Hepatic stellate cell (primary cell): ENCODE measurements around the gene AIG1.
"Not testable (repeated sequence)": the region's sequence is repeated elsewhere in the genome, so short reads cannot be mapped to it uniquely, and the experiment has no call there.

ENCODE experiments used
- DNase-seq: peaks from one replicate; pipeline ENCODE4 v3.0.0; 2011; ENCODE audit warnings: low spot score

Gene AIG1

DNA sequence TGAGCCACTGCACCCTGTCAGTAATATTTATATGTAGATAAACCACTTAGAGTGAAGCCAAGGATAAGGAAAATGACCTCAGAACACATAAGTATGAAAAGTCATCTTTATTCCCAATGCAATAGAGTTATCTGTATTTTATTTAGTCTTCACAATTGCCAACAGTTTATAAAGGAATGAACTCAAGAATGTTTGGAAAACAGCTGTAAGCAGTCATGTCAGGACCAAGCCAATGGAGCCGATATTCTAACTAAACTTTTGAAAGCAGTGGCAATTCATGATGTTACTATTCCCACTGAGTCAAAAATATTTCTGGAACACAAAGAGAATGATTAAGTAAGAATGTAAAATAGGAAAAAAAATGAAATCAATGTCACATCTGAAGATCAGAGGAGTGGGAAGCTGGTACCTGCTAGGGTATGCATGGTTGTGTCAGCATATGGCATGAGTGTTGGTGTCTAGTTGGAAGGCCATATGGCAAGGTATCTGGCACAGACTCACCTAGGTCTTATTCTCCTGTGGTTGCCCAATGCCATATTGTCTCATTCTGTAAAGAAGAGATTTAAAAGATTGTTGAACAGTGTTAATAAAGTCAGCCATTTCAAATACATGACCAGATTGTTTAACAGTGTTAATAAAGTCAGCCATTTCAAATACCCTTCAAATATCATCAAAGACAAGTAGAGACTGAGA is 271.6 kb downstream of the AIG1 start:
- no peak for DNase-seq

DNA sequence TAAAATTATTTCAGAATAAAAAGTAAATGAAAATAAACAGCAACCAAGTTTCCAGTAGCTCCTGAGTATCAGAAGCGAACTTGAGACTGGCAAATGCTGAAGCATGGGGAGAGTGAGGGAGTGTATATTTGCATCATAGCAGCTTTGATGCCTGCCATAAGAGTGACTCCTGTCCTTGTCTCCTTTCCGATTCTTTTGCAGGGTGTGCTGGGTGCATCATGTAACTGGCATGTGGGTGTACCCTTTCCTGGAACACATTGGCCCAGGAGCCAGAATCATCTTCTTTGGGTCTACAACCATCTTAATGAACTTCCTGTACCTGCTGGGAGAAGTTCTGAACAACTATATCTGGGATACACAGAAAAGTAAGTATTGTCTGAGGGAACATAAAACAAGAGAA is 272.4 kb downstream of the AIG1 start:
- no peak for DNase-seq

- DNase-seq: no peak
Observed at GRCh38 chr6:143333749-143334520, 273.2 kb downstream of the AIG1 start.

- DNase-seq: no peak
Observed at GRCh38 chr6:143335865-143336264, 275.2 kb downstream of the AIG1 start.

GRCh38 chr6:143336446-143337152 is 275.9 kb downstream of the AIG1 start:
- no peak for DNase-seq

- DNase-seq: no peak
Observed at GRCh38 chr6:143337201-143337949, 276.7 kb downstream of the AIG1 start.

DNA sequence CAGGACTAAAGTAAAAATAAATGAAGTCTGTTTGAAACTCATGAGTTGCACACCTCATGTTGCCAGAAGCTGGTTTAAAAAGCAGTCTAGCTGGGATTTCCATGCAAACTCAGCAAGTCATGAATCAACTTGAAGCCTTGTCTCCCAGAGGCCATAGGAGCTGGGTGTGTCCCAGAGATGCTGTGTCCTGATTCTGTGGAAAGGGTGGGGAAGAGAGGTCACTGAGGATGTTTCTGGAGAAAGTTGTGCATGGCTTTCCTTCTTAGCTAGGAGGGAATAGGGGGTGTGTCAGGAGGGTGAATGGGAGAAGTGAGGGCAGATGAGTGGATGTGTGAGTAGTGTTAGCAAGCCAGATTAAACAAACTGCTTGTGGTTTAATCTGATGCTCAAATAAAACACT is 278.5 kb downstream of the AIG1 start:
- no peak for DNase-seq

DNA sequence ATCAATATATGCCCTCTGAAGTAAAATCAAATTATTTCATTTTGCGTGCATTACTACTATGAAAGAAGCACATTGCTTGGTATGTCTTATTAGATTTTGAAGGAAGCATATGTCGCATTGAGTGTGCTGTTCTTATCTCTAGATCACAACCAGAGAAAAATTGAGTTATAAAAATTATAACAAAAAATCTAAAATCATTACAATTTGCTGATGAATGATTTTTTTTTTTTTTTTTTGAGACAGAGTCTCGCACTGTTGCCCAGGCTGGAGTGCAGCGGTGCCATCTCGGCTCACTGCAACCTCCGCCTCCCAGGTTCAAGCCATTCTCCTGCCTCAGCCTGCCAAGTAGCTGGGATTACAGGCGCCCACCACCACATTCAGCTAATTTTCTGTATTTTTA is 284.8 kb downstream of the AIG1 start:
- DNase-seq: not testable (repeated sequence)

DNA sequence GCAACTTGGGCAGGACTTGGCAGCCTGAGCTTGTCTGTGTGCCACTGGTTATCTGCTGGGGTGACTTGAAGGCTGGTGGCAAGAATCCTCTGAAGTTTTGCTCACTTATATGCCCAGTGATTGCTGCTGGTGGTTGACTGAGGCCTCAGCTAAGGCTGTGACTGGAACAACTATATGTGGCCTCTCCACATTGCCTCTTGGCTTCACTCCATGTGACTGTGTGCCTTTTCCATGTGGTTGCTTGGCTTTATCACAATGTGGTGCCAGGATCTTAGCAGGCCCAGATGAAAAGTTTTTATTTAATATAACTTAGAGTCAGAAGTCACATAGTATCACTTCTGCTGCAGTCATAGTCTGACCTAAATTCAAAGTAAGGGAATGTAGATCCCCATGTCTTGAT is 285.3 kb downstream of the AIG1 start:
- no peak for DNase-seq

DNA sequence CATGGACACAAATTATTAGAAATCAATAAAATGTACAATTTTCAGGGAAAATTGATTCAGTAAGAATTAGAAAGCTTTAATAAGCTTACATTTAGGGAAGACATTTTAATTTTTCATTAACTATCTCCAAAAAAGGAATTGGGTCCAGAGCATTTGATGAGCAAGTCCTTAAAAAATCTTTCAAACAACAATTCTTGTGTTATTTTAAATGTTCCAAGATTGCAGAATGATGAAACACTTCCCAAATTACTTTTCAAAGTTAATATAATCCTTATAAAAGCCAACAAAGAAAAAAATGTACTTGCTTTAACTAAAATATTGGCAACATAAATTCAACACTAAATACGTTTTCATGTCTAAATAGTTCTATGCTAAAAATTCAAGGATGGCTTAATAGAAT is 287.8 kb downstream of the AIG1 start:
- DNase-seq: no peak

DNA sequence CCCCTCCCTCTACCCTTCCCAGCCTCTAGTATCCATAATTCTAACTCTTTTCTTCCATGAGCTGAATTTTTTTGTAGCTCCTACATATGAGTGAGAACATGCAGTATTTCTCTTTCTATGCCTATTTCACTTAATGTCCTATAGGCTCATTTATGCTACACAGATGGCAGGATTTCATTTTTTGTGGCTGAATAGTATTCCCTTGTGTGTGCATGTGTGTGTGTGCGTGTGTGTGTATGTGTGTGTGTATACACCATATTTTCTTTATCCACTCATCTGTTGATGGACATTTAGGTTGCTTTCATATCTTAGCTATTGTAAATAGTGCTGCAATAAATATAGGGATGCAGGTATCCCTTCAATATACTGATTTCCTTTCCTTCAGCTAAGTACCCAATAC is 288.8 kb downstream of the AIG1 start:
- DNase-seq: no peak

GRCh38 chr6:143356101-143356880 is 295.6 kb downstream of the AIG1 start:
- no peak for DNase-seq

GRCh38 chr6:143357152-143357551 is 296.5 kb downstream of the AIG1 start:
- no peak for DNase-seq

- DNase-seq: no peak
Observed at GRCh38 chr6:143357561-143358255, 297.0 kb downstream of the AIG1 start.

DNA sequence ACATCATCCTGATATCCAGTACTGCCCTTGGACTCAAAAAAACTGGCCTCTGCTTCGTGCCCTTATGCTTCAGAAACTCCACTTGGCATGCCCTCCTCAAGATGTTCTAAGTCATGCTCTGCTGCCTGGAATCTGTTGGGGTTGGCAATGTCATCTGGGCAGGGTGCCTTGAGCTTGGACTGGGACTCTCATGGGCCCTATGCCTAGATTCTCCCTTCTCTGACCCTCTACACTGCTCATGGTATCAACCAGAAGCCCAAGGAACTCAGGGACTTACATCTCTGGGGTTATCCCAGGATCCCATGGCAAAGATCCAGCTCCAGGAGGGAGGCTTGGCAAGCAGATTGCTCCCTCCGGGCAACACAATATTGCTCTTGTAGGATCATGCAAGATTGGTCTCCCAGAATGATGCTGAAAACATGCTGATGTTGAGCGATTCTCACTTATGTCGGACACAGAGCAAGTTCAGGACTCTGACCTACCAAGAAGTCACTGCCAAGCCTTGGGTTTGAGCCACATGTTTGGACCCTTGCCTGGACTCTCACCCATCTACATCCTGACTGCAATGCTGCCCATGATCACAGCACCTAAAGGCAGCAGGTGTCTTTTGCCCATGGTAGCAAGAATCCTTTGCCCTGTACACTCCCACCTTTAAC is 301.0 kb downstream of the AIG1 start:
- DNase-seq: no peak

DNA sequence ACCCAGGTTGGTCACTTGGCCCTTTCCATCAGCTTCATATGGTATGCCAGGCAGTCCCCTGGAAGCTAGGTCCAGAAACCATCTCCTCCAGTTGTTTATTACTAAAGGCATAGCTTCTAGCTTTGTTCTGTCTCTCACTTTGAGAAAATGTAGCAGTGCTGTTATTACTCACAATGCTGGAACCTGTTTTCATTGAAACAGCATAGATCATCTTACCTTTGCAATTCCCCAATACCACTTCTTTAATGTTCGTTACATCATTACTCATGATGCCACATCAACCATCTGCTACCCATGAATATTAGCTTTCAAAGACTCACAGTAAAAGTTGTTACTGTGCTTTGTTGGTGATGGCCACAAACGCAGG is 301.5 kb downstream of the AIG1 start:
- DNase-seq: no peak

DNA sequence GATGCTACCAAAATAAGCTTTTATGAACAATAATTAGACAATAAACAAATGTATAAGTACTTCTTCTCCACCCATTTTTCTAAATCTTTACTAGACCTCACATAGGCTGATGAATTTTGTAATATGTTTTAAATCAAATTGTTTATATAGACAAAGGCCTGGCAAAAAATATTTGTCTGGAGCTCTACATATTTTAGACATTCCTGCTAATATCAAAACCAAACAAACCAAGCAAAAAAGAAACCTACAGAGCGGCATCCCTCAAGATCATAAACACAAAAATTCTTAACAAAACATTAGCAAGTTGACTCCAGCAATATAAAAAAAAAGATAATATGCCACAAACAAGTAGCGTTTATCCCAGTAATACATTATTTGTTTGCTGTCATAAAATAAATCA is 302.6 kb downstream of the AIG1 start:
- DNase-seq: no peak

- peak; percentile 17 for DNase-seq
Observed at GRCh38 chr6:143368426-143368825, 307.7 kb downstream of the AIG1 start.

GRCh38 chr6:143369971-143370370 is 309.3 kb downstream of the AIG1 start:
- DNase-seq: no peak

- no peak for DNase-seq
Observed at GRCh38 chr6:143370812-143371370, 310.2 kb downstream of the AIG1 start.
